ENCODE data around the gene C2CD4C. TPM values are rescaled to one million over a fixed set of nuclear protein-coding genes. Genes with fewer than 3 reads are reported as not detected.
"Not testable (repeated sequence)": the region's sequence is repeated elsewhere in the genome, so short reads cannot be mapped to it uniquely, and the experiment has no call there.

Gene C2CD4C
- polyA plus RNA-seq, 1 donor from 2014 or later = 21.4 TPM

GRCh38 chr19:388691-389090 is 20.3 kb downstream of the C2CD4C start:
- no peak overlapping the region for H3K4me2 ChIP-seq (ENCODE audit: low read length)
- no peaks in the 10 kb centered on the region for H3K9me2 ChIP-seq (ENCODE audit: insufficient read depth, low read length)
- H3K27ac ChIP-seq (ENCODE audit: low read length) = no peak overlapping the region
- H4K20me1 ChIP-seq (ENCODE audit: insufficient read depth) = no peaks in the 10 kb centered on the region
- H3F3A ChIP-seq (ENCODE audit: insufficient read depth, low read length, poor library complexity, severe bottlenecking) = no peaks in the 10 kb centered on the region
- H3K9ac ChIP-seq (ENCODE audit: low read length) = no peak overlapping the region
- H3K27me3 ChIP-seq (ENCODE audit: insufficient read depth, low read depth, low read length) = no peaks in the 10 kb centered on the region
- TF ChIP-seq EZH2 (IDR thresholded peaks at IDR 0.05; ENCODE audit: borderline replicate concordance, insufficient read depth, low read length, poor library complexity, severe bottlenecking) (no peak), CTCF (IDR thresholded peaks at IDR 0.05; ENCODE audit: poor library complexity, severe bottlenecking) (no peak), EP300 (conservative IDR thresholded peaks at IDR 0.05; ENCODE audit: poor library complexity, severe bottlenecking) (no peak), SMC3 (conservative IDR thresholded peaks at IDR 0.05; ENCODE audit: poor library complexity) (no peak), RAD21 (conservative IDR thresholded peaks at IDR 0.05) (no peak), MXI1 (conservative IDR thresholded peaks at IDR 0.05; ENCODE audit: poor library complexity, severe bottlenecking) (no peak), REST (IDR thresholded peaks at IDR 0.05; ENCODE audit: borderline replicate concordance) (no peak), TAF1 (IDR thresholded peaks at IDR 0.05; ENCODE audit: low read depth) (no peak), POLR2AphosphoS5 (IDR thresholded peaks at IDR 0.05) (no peak)
- H3K9me3 ChIP-seq (ENCODE audit: low read length) = no peaks in the 10 kb centered on the region
- H3K4me3 ChIP-seq (ENCODE audit: low read length) = no peak overlapping the region
- no peaks in the 10 kb centered on the region for H3K79me2 ChIP-seq (replicated peaks; ENCODE audit: insufficient read depth, low read length)
- no peak overlapping the region for H2AFZ ChIP-seq (ENCODE audit: low read depth, low read length)
- no peaks in the 10 kb centered on the region for H3K36me3 ChIP-seq (ENCODE audit: insufficient read depth, low read length)

GRCh38 chr19:387777-388176 is 21.2 kb downstream of the C2CD4C start:
- H2AFZ ChIP-seq (ENCODE audit: low read depth, low read length) = no peak overlapping the region
- no peaks in the 10 kb centered on the region for H3K36me3 ChIP-seq (ENCODE audit: insufficient read depth, low read length)
- no peaks in the 10 kb centered on the region for H3F3A ChIP-seq (ENCODE audit: insufficient read depth, low read length, poor library complexity, severe bottlenecking)
- H3K4me3 ChIP-seq (ENCODE audit: low read length) = no peak overlapping the region
- no peak overlapping the region for H3K27ac ChIP-seq (ENCODE audit: low read length)
- H3K27me3 ChIP-seq (ENCODE audit: insufficient read depth, low read depth, low read length) = no peaks in the 10 kb centered on the region
- no peak for TF ChIP-seq EZH2 (IDR thresholded peaks at IDR 0.05; ENCODE audit: borderline replicate concordance, insufficient read depth, low read length, poor library complexity, severe bottlenecking)
- TF ChIP-seq EP300 (conservative IDR thresholded peaks at IDR 0.05; ENCODE audit: poor library complexity, severe bottlenecking) = no peak
- no peak for TF ChIP-seq MXI1 (conservative IDR thresholded peaks at IDR 0.05; ENCODE audit: poor library complexity, severe bottlenecking)
- no peak for TF ChIP-seq POLR2AphosphoS5 (IDR thresholded peaks at IDR 0.05)
- TF ChIP-seq TAF1 (IDR thresholded peaks at IDR 0.05; ENCODE audit: low read depth) = no peak
- no peak for TF ChIP-seq SMC3 (conservative IDR thresholded peaks at IDR 0.05; ENCODE audit: poor library complexity)
- no peak for TF ChIP-seq CTCF (IDR thresholded peaks at IDR 0.05; ENCODE audit: poor library complexity, severe bottlenecking)
- TF ChIP-seq RAD21 (conservative IDR thresholded peaks at IDR 0.05) = no peak
- no peak for TF ChIP-seq REST (IDR thresholded peaks at IDR 0.05; ENCODE audit: borderline replicate concordance)
- H3K9ac ChIP-seq (ENCODE audit: low read length) = no peak overlapping the region
- H3K4me2 ChIP-seq (ENCODE audit: low read length) = no peak overlapping the region
- no peaks in the 10 kb centered on the region for H3K9me2 ChIP-seq (ENCODE audit: insufficient read depth, low read length)
- H3K9me3 ChIP-seq (ENCODE audit: low read length) = no peaks in the 10 kb centered on the region
- no peaks in the 10 kb centered on the region for H3K79me2 ChIP-seq (replicated peaks; ENCODE audit: insufficient read depth, low read length)
- no peaks in the 10 kb centered on the region for H4K20me1 ChIP-seq (ENCODE audit: insufficient read depth)

DNA sequence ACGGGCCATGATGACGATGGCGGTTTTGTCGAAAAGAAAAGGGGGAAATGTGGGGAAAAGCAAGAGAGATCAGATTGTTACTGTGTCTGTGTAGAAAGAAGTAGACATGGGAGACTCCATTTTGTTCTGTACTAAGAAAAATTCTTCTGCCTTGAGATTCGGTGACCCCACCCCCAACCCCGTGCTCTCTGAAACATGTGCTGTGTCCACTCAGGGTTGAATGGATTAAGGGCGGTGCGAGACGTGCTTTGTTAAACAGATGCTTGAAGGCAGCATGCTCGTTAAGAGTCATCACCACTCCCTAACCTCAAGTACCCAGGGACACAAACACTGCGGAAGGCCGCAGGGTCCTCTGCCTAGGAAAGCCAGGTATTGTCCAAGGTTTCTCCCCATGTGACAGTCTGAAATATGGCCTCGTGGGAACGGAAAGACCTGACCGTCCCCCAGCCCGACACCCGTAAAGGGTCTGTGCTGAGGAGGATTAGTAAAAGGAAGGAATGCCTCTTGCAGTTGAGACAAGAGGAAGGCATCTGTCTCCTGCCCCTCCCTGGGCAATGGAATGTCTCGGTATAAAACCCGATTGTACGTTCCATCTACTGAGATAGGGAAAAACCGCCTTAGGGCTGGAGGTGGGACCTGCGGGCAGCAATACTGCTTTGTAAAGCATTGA is 22.2 kb downstream of the C2CD4C start:
- H3K9me3 ChIP-seq (ENCODE audit: low read length); H3K79me2 ChIP-seq (replicated peaks; ENCODE audit: insufficient read depth, low read length); H3K27me3 ChIP-seq (ENCODE audit: insufficient read depth, low read depth, low read length); H3K36me3 ChIP-seq (ENCODE audit: insufficient read depth, low read length); H3K4me3 ChIP-seq (ENCODE audit: low read length); H3K9ac ChIP-seq (ENCODE audit: low read length); H3K4me2 ChIP-seq (ENCODE audit: low read length); H3F3A ChIP-seq (ENCODE audit: insufficient read depth, low read length, poor library complexity, severe bottlenecking); H2AFZ ChIP-seq (ENCODE audit: low read depth, low read length); H4K20me1 ChIP-seq (ENCODE audit: insufficient read depth); H3K9me2 ChIP-seq (ENCODE audit: insufficient read depth, low read length); H3K27ac ChIP-seq (ENCODE audit: low read length): not testable (repeated sequence)

Data from neural cell (in vitro differentiated cells).